Bone marrow (tissue), 2 donors: ENCODE data around the gene ACOT11.

Experiments used
- DNase-seq, 2 donors: peaks; one replicate each; lab custom pipeline; 2025; lab: John Stamatoyannopoulos, UW

ACOT11 gene

DNA sequence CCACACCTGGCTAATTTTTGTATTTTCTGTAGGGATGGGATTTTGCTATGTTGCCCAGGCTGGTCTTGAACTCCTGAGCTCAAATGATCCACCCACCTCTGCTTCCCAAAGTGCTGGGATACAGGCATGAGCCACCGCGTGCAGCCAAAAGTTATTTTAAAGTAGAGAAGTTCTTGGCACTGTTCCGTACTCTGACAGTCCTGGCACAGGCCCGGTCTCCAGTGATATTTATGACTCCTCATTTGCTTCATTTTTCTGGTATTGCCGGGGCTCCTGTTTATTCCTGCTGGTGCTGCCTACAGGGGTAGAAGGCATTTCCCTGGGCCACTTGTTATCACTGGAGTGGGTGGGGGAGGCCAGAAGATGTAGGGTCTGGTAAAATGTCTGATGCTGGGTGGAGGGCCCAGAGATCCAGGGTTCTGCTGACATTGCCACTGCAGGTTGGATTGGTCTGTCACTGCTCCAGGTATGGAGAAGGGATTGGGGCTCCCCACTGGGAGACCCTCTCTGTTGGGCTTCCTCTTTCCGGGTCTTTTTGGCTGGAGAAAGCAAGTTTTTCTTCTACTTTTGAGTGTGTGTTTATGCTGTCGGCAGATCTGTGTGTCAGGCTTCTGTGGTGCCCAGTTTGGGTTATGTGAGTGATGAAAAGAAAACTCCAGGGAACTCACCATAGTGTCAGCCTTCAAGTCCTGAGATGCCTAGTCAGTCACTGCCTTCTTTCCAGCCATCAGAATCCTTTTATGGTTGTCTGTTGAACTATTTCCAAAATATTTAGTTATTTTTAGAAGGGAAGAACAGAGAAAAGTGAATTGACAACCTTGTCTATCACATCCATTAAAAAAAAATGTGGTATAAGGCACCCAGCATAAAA, 98.0 kb downstream of the ACOT11 start:
- DNase-seq = no peak

DNA sequence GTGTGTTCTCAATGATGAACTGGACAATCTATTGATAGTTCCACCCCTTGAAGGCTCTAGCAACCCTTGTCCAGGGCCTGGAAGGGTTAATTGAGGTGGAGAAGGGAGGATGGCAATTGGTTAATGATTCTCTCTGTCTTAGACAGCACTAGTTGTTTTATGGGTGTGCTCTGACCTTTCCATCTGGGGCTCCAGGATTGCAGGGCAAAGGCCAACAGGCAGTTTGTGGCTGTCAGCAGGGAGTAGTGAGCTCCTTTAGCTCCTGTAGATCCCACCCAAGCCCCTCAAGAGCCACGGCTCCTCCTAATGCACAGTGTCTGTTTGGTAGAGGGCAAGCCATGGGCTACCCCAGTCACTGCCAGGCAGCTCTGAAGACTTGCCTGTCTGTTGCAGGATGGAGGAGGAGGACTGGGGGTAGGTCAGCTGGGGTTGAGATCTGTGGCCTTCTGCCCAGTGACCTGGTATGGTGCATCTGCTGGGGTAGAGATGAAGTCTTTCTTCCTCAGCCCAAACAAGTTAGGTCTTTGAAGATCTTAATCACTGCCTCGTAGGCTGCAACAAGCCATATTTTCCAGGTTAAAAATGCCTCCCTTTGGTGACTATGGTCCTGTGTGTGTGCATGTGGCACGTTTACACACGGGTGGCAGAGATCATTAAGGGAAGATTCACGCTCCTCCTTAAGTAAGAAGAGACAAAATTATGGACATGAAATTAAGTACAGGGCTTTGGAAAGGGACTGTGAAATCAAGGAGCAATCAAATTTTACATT, 101.3 kb downstream of the ACOT11 start:
- DNase-seq = no peak

DNA sequence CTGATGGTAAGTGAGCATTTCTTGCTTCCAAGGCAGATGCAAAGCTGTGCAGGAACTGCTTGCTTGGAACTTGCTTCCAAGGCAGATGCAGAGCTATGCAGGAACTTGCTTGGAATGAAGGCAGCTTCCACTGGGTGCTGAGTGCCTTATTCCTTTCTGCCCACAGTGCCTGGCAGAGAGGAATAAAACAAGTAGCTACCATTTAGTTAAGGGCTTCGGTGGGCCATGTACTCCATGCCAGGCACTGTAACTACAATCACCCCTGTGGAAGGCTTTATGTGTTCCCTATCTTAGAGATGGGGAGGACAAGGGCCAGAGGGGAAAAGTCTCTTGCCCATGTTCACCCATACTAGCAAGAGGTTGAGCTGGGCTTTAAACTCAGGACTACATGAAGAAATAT, 101.9 kb downstream of the ACOT11 start:
- DNase-seq = no peak

DNA sequence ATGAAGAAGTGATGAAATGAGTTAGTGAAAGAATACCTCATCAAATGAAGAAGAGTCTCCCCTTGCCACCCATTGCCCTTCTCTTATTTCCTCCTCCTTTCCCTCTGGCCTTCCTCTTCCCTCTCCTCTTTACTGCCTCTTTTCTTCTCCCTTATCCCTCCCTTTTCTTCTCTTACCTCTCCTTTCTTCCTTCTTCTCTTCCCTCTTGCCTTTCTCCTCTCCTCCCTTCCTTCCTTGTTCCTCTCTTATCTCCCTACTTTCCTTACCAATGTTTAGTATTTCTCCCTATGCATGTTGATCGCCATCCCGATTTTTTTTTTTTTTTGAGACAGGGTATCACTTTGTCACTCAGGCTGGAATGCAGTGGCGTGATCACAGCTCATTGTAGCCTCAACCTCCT, 102.4 kb downstream of the ACOT11 start:
- DNase-seq = no peak

DNA sequence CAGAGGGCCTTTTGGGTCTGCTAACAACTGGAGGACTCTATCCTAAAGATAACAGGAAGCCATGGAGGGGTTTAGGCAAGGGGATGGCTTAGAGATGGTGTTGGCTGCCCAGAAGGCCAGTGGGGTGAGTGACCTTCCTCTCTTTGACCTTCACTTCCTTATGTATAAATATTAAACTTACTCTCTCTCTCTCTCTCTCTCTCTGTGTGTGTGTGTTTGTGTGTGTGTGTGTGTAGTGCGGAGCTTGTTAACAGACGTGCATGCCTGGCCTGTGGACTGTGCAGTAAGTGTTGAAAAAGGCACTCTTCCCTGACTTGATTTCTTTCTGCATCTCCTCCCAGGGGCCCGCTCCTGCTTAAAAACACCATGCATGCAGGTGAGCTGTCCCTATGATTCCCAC, 103.6 kb downstream of the ACOT11 start:
- no peak for DNase-seq

DNA sequence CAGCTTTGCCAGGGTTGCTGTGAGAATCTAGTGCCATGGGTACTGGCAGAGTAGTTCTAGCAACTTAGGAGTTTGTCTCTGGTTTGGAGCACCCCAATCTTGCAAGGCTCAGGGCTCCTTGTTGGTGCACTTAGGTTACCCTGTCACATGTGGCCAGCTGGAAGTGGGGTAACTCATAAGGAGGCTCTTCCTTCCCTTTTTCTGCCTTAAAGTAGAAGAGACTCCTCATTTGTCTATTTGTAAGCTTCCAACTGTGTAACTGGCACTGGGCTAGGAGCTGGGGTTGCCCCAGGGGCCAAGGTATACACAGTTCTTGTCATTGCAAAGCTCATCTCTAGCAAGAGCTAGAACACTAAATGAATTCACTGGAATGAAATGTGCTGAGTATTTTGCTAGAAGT, 104.1 kb downstream of the ACOT11 start:
- DNase-seq = peak in 1 of 2 donors; percentile 2

DNA sequence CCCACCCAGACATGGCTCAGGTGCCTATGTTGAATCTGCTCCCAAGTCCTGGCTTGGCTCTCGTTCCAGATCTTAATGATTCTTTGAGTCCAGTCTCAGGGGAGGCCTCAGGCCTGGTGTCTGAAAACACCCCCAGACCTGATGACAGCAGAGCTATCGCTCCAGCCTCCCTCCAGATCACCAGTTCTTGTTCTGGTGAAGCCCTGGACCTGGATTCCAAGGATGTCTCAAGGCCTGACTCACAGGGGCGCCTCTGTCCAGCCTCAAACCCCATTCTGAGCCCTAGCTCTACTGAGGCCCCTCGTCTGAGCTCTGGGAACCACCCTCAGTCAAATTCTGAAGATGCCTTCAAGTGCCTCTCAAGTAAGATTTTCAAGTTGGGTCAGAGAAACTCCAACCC, 105.0 kb downstream of the ACOT11 start:
- DNase-seq = no peak

DNA sequence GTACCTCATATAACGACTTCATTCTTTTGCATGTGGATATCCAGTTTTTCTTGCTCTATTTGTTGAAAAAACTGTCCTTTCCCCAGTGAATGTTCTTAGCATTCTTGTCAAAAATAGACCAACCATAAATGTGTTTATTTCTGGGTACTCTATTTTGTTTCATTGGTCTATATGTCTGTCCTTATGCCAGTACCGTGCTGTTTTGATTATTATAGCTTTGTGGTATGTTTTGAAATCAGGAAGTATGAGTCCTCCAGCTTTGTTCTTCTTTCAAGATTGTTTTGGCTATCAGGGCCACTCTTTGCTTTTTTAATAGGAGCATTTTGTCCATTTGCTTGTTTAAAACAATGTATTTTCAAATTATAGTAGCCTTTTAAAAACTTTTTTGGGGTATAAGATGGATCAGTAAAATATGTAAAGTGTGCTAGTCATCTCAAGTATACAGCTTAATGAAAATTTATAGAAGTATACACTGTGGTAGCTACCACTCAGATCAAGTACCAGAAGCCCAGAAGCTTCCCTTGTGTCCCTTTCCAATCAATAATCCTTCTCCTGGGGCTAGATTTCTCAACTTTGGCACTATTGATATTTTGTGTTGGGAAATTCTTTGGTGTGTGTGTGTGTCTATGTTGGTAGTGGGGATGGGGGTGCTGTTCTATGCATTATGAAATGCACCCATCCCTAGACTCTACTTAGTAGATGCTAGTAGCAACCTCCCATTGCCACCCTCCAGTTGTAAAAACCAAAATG, 110.3 kb downstream of the ACOT11 start:
- DNase-seq = no peak
